GM12878 (cell line): ENCODE measurements around the gene F7. TPM values are rescaled to one million over a fixed set of nuclear protein-coding genes. Genes with fewer than 3 reads are reported as not detected.

Experiments
- ATAC-seq: fragments of 200-7000 bp; cut with Tn5 transposase; 3 replicates; pipeline ENCODE4 v1.9.1; 2020; ENCODE audit warnings: mild to moderate bottlenecking, moderate library complexity
- BruUV-seq: library from RNA; stranded (reverse); fragments of 400-500 nt; replicated peaks from 2 replicates; lab custom pipeline; 2021; lab: Mats Ljungman, UMichigan
- CTCF ChIA-PET: fragments of 300-600 bp; sonication (Branson Sonifier 250); formaldehyde crosslinking; extraction: SDS; loops from one replicate; lab custom pipeline; 2021; ENCODE audit warnings: inconsistent platforms; lab: Yijun Ruan, JAX
- POLR2A ChIA-PET: fragments of 350-600 bp; formaldehyde crosslinking; extraction: SDS; loops from one replicate; lab custom pipeline; 2021; ENCODE audit warnings: inconsistent platforms; lab: Charles Lee
- RAD21 ChIA-PET: fragments of 300-600 bp; sonication (Branson Sonifier 250); formaldehyde crosslinking; loops from one replicate; lab custom pipeline; 2023; ENCODE audit warnings: antibody characterized with exemption; ENCODE audit not compliant: unreplicated experiment; lab: Charles Lee
- SMC1A ChIA-PET: fragments of 300-600 bp; sonication (Branson Sonifier 250); formaldehyde crosslinking; loops from one replicate; lab custom pipeline; 2023; ENCODE audit not compliant: unreplicated experiment, uncharacterized antibody; lab: Charles Lee
- DNase-seq: peaks from one replicate; pipeline ENCODE4 v3.0.0-alpha.2; 2011; ENCODE audit warnings: low read depth, low spot score
- FAIRE-seq: peaks from 3 replicates; lab custom pipeline; 2011; peaks lifted over from hg19 to GRCh38; lab: Jason Lieb, UNC
- H2AFZ ChIP-seq: 2 replicates; pipeline ENCODE4 v1.6.0; 2011; ENCODE audit warnings: low read depth, low read length, control low read depth; ENCODE audit not compliant: control insufficient read depth
- H3K27ac ChIP-seq: 2 replicates; pipeline ENCODE4 v1.5.1; 2011; ENCODE audit warnings: control low read depth; ENCODE audit not compliant: control insufficient read depth, insufficient read depth
- H3K27me3 ChIP-seq, 2 experiments: replicated peaks in 1 of 2; 2 replicates each; pipeline versions ENCODE4 v1.6.0 to v1.6.1; 2011; ENCODE audit warnings: low read length in 1 of 2; ENCODE audit not compliant: control insufficient read depth in 2 of 2, insufficient read depth in 2 of 2
- H3K36me3 ChIP-seq, 2 experiments: 2 replicates each; pipeline ENCODE4 v1.5.1; 2011; ENCODE audit warnings: low read length in 1 of 2; ENCODE audit not compliant: control insufficient read depth in 2 of 2, insufficient read depth in 2 of 2
- H3K4me1 ChIP-seq: 2 replicates; pipeline ENCODE4 v1.6.1; 2011; ENCODE audit warnings: mild to moderate bottlenecking, low read length, moderate library complexity, mixed read lengths; ENCODE audit not compliant: control insufficient read depth, insufficient read depth
- H3K4me2 ChIP-seq: 2 replicates; pipeline ENCODE4 v1.6.0; 2011; ENCODE audit warnings: control low read depth; ENCODE audit not compliant: control insufficient read depth, insufficient read depth
- H3K4me3 ChIP-seq: fragments of 200-600 bp; sonication (generic); 2 replicates; pipeline ENCODE4 v1.5.1; 2016
- H3K79me2 ChIP-seq: 2 replicates; pipeline ENCODE4 v1.6.0; 2011; ENCODE audit warnings: low read length; ENCODE audit not compliant: control insufficient read depth, insufficient read depth
- H3K9ac ChIP-seq: 2 replicates; pipeline ENCODE4 v1.8.0; 2011; ENCODE audit warnings: low read length, control low read depth, mixed read lengths; ENCODE audit not compliant: control insufficient read depth, insufficient read depth
- H3K9me3 ChIP-seq: replicated peaks from 3 replicates; pipeline ENCODE4 v1.5.1; 2011; ENCODE audit warnings: mild to moderate bottlenecking, low read length; ENCODE audit not compliant: control insufficient read depth, insufficient read depth
- H4K20me1 ChIP-seq: 2 replicates; pipeline ENCODE4 v1.6.0; 2011; ENCODE audit not compliant: control insufficient read depth, insufficient read depth
- ATF7 ChIP-seq: fragments of 450-650 bp; IDR thresholded peaks from 2 replicates; pipeline ENCODE4 v1.6.1; 2016; ENCODE audit warnings: low read depth, mild to moderate bottlenecking
- CBX5 ChIP-seq: sonication (generic); IDR thresholded peaks from 2 replicates; pipeline ENCODE4 v1.6.1; 2016; ENCODE audit warnings: low read depth, moderate library complexity, mild to moderate bottlenecking, inconsistent platforms
- ETV6 ChIP-seq, 2 experiments: fragments of 450-650 bp in 1 of 2; IDR thresholded peaks in 1 of 2; conservative IDR thresholded peaks in 1 of 2; 2 replicates each; pipeline ENCODE4 v1.6.1; 2014; ENCODE audit warnings: antibody characterized with exemption in 1 of 2, borderline replicate concordance in 1 of 2, low read depth in 1 of 2, mild to moderate bottlenecking in 1 of 2, moderate library complexity in 1 of 2
- FOS ChIP-seq: IDR thresholded peaks from 3 replicates; pipeline ENCODE4 v1.6.1; 2011; ENCODE audit warnings: borderline replicate concordance; ENCODE audit not compliant: insufficient read length; ENCODE audit errors: extremely low read depth
- MEF2B ChIP-seq: fragments of 450-650 bp; IDR thresholded peaks from 2 replicates; pipeline ENCODE4 v1.6.1; 2018; ENCODE audit warnings: mild to moderate bottlenecking, moderate library complexity; ENCODE audit not compliant: partially characterized antibody, poor library complexity, severe bottlenecking
- MTA2 ChIP-seq: fragments of 450-650 bp; IDR thresholded peaks from 2 replicates; pipeline ENCODE4 v1.6.1; 2016; ENCODE audit warnings: low read depth, mild to moderate bottlenecking, moderate library complexity
- MYC ChIP-seq: IDR thresholded peaks from 2 replicates; pipeline ENCODE4 v1.6.1; 2011; ENCODE audit warnings: mild to moderate bottlenecking, low read length, moderate library complexity, inconsistent platforms; ENCODE audit not compliant: insufficient read depth, insufficient replicate concordance, insufficient read length, severe bottlenecking
- NFIC ChIP-seq: IDR thresholded peaks from 2 replicates; pipeline ENCODE4 v1.6.1; 2012; ENCODE audit warnings: low read depth, mild to moderate bottlenecking, inconsistent platforms, low read length, moderate library complexity
- NR2F1 ChIP-seq: fragments of 450-650 bp; conservative IDR thresholded peaks from 2 replicates; pipeline ENCODE4 v1.6.1; 2017; ENCODE audit warnings: mild to moderate bottlenecking
- NRF1 ChIP-seq: conservative IDR thresholded peaks from 2 replicates; pipeline ENCODE4 v1.6.1; 2011; ENCODE audit warnings: mild to moderate bottlenecking, low read depth, low read length, improper control_type of control experiment
- SMAD1 ChIP-seq: fragments of 450-650 bp; IDR thresholded peaks from 2 replicates; pipeline ENCODE4 v1.6.1; 2018; ENCODE audit warnings: mild to moderate bottlenecking, low read depth; ENCODE audit not compliant: partially characterized antibody
- ZBED1 ChIP-seq: IDR thresholded peaks from 2 replicates; pipeline ENCODE4 v1.6.1; 2016; ENCODE audit warnings: borderline replicate concordance
- ZNF384 ChIP-seq: IDR thresholded peaks from 2 replicates; pipeline ENCODE4 v1.6.1; 2012; ENCODE audit warnings: low read depth, mild to moderate bottlenecking, low read length, improper control_type of control experiment, borderline replicate concordance
- WGBS: methylation state at CpG from one replicate; pipeline ENCODE4 v1.1.6; 2016; ENCODE audit warnings: low lambda C conversion rate; ENCODE audit not compliant: insufficient replicate concordance, insufficient coverage; ENCODE audit errors: missing lambda C conversion rate; 5-methylcytosine and 5-hydroxymethylcytosine counted together
- in situ Hi-C: fragments of 300-500 bp; cut with MboI; formaldehyde crosslinking; loops from 9 replicates; pipeline ENCODE4 v1.14.3; 2018; ENCODE audit warnings: mixed read lengths
- intact Hi-C: fragments of 100-400 bp; cut with micrococcal nuclease; formaldehyde crosslinking; loops from one replicate; pipeline ENCODE4 v1.14.2; 2022; ENCODE audit not compliant: unreplicated experiment
- polyA plus RNA-seq, 11 experiments: library from polyadenylated mRNA; depleted of rRNA in 4 of 11; unstranded in 6 of 11; stranded (reverse) in 5 of 11; fragments of >200 nt; fragmentation: Nextera tagmentation in 4 of 11; fragmentation: Illumina TruSeq in 1 of 11; extraction: Ambion mirVana in 4 of 11; extraction: Trizol in 1 of 11; gene quantifications; 1 replicate in 1 of 11; 2 replicates in 10 of 11; pipeline versions ENCODE4 v1.2.1 to v1.2.3, GENCODE V29; 2011 to 2016; ENCODE audit warnings: inconsistent platforms in 2 of 11, missing spikeins in 2 of 11, low read depth in 1 of 11
- total RNA-seq, 4 experiments: library from RNA; depleted of rRNA in 3 of 4; stranded (reverse); fragments of >200 nt in 3 of 4; fragmentation: Illumina TruSeq in 1 of 4; extraction: Trizol in 1 of 4; gene quantifications; 2 replicates each; pipeline versions ENCODE4 v1.2.1 to v1.2.3, GENCODE V29; 2013 to 2021
- TF ChIP-seq, protein P1 (sequence below): IDR thresholded peaks from 2 replicates; pipeline ENCODE4 v1.6.1; 2011; ENCODE audit warnings: borderline replicate concordance, low read depth, mild to moderate bottlenecking, moderate library complexity, mixed read lengths, low read length; ENCODE audit not compliant: insufficient read depth; ENCODE audit errors: extremely low read length
- TF ChIP-seq, protein P2 (sequence below): fragments of 450-650 bp; formaldehyde crosslinking; IDR thresholded peaks from 2 replicates; pipeline ENCODE4 v1.4.0; 2022; ENCODE audit warnings: mild to moderate bottlenecking, moderate library complexity
- TF ChIP-seq, protein P3 (sequence below), 3 experiments: IDR thresholded peaks in 2 of 3; conservative IDR thresholded peaks in 1 of 3; 2 replicates each; pipeline ENCODE4 v1.5.1; 2011; ENCODE audit warnings: low read depth in 3 of 3, low read length in 3 of 3, mild to moderate bottlenecking in 3 of 3, control low read depth in 2 of 3, moderate library complexity in 2 of 3, inconsistent platforms in 1 of 3, mixed read lengths in 1 of 3; ENCODE audit not compliant: control insufficient read depth in 2 of 3, insufficient read depth in 1 of 3; ENCODE audit errors: extremely low read depth in 1 of 3

Gene F7
- total and polyA plus RNA-seq, 10 of the 15 experiments (the other 5 are each of a cell fraction or from before 2014, with no cell fraction given), result not detected

DNA sequence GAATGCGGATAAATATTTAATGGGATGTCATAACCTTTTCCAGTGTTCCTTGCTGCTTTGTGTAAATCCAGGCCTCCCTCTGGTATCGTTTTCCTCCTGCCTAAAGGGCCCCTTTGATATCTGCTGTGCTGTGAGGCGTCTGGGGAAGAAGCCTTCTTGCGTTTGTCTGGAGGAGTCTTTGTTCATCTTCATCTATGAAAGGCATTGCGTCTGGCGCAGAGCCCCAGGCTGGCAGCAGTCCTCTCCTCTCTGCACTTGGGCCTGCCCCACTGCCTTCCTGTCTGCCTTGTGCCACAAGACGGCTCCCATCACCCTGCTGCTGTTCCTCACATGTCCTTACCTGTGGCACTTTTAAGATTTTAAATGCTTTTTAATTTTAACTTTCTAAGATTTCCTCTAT is 62.6 kb downstream of the F7 start:
- H3K79me2 ChIP-seq, result no peaks in the 10 kb centered on the region
- H3K27ac ChIP-seq, result no peak overlapping the region
- WGBS, result 98% methylated on average over 7 of the region's 7 CpGs
- ChIA-PET POLR2A (no interaction called here), SMC1A (no interaction called here), RAD21 (no interaction called here), CTCF (no interaction called here)
- H2AFZ ChIP-seq, result no peak overlapping the region
- H3K9me3 ChIP-seq, result no peaks in the 10 kb centered on the region
- no TSS peak for BruUV-seq
- no peaks in the 10 kb centered on the region for H3K4me1 ChIP-seq
- ATAC-seq (no peak), DNase-seq (no peak), FAIRE-seq (no peak)
- peaks cover 0 to 6% of the 10 kb centered on the region in 2 experiments; a peak in 3 of 4 replicates for H3K36me3 ChIP-seq
- H3K4me2 ChIP-seq, result no peak overlapping the region
- no peaks in the 10 kb centered on the region for H4K20me1 ChIP-seq
- no peak overlapping the region for H3K4me3 ChIP-seq
- in situ Hi-C loops (no loop called here), intact Hi-C loops (no loop called here)
- no peaks in the 10 kb centered on the region for H3K27me3 ChIP-seq
- TF ChIP-seq NR2F1, result no peak
- TF ChIP-seq NFIC, result no peak
- TF ChIP-seq MEF2B, result no peak
- TF ChIP-seq ZNF384, result no peak
- TF ChIP-seq ATF7, result no peak
- no peak for TF ChIP-seq ETV6 (conservative IDR thresholded peaks at IDR 0.05 in 1 of 2, IDR thresholded peaks at IDR 0.05 in 1 of 2; ENCODE audit: borderline replicate concordance in 1 of 2, low read depth in 1 of 2)
- TF ChIP-seq CBX5, result no peak
- TF ChIP-seq, protein P1, sequence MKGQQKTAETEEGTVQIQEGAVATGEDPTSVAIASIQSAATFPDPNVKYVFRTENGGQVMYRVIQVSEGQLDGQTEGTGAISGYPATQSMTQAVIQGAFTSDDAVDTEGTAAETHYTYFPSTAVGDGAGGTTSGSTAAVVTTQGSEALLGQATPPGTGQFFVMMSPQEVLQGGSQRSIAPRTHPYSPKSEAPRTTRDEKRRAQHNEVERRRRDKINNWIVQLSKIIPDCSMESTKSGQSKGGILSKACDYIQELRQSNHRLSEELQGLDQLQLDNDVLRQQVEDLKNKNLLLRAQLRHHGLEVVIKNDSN, result no peak
- no peak for TF ChIP-seq MTA2
- no peak for TF ChIP-seq SMAD1
- TF ChIP-seq FOS, result no peak
- TF ChIP-seq, protein P2, sequence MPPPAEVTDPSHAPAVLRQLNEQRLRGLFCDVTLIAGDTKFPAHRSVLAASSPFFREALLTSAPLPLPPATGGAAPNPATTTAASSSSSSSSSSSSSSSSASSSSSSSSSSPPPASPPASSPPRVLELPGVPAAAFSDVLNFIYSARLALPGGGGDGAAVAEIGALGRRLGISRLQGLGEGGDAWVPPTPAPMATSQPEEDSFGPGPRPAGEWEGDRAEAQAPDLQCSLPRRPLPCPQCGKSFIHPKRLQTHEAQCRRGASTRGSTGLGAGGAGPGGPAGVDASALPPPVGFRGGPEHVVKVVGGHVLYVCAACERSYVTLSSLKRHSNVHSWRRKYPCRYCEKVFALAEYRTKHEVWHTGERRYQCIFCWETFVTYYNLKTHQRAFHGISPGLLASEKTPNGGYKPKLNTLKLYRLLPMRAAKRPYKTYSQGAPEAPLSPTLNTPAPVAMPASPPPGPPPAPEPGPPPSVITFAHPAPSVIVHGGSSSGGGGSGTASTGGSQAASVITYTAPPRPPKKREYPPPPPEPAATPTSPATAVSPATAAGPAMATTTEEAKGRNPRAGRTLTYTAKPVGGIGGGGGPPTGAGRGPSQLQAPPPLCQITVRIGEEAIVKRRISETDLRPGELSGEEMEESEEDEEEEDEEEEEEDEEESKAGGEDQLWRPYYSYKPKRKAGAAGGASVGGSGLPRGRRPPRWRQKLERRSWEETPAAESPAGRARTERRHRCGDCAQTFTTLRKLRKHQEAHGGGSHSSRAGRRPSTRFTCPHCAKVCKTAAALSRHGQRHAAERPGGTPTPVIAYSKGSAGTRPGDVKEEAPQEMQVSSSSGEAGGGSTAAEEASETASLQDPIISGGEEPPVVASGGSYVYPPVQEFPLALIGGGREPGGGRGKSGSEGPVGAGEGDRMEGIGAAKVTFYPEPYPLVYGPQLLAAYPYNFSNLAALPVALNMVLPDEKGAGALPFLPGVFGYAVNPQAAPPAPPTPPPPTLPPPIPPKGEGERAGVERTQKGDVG (CRISPR knock-in tag), result no peak
- TF ChIP-seq ZBED1, result no peak
- TF ChIP-seq MYC, result no peak
- no peak for TF ChIP-seq NRF1
- TF ChIP-seq, protein P3, sequence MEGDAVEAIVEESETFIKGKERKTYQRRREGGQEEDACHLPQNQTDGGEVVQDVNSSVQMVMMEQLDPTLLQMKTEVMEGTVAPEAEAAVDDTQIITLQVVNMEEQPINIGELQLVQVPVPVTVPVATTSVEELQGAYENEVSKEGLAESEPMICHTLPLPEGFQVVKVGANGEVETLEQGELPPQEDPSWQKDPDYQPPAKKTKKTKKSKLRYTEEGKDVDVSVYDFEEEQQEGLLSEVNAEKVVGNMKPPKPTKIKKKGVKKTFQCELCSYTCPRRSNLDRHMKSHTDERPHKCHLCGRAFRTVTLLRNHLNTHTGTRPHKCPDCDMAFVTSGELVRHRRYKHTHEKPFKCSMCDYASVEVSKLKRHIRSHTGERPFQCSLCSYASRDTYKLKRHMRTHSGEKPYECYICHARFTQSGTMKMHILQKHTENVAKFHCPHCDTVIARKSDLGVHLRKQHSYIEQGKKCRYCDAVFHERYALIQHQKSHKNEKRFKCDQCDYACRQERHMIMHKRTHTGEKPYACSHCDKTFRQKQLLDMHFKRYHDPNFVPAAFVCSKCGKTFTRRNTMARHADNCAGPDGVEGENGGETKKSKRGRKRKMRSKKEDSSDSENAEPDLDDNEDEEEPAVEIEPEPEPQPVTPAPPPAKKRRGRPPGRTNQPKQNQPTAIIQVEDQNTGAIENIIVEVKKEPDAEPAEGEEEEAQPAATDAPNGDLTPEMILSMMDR (IDR thresholded peaks at IDR 0.05 in 2 of 3, conservative IDR thresholded peaks at IDR 0.05 in 1 of 3; ENCODE audit: control insufficient read depth in 2 of 3, extremely low read depth in 1 of 3, insufficient read depth in 1 of 3, low read depth in 3 of 3, low read length in 3 of 3), result no peak
- no peak overlapping the region for H3K9ac ChIP-seq
